ENCODE measurements around the gene PIP4K2B.
A peak's percentile ranks its signal among the peaks of the same experiment; 100 is the strongest.

The PIP4K2B gene

DNA sequence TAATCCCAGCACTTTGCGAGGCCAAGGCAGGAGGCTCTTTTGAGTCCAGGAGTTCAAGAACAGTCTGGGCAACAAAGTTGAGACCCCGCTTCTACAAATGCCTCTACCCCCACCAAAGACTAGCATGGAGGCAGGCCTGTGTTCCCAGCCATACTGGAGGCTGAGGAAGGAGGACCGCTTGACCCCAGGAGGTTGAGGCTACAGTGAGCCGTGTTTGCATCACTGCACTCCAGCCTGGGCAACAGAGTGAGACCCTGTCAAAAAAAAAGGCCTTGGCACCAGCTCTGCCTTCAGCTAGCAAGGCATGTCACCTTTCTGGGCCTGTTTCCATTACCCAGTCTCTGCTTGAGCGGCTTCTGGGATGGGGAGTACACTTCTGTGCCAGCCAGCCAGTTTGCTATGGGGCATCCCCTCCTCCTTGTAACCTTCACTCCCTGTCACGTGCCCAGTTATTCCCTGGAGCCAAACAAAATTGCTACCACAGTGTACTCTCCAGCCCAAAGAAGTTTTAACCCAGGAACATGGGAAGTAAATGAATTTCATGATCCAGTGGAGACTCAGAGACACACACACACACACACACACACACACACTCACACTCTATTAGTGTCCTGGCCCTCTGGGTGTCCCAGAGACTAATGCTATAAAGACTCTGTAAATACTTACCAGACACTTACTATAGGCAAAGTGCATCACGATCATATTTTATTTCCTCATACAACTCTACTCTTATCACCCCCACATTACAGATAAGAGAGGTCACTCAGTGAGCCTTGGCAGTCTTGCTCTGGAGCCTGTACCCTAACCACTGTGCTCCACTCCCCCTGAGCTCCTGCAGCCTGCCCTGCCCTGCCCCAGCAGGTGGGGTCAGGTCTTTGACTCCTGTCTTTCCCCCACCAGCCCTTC, 66.7 kb downstream of the PIP4K2B start:
- no peak overlapping the region for H3K18ac ChIP-seq (ENCODE audit: low read length)
- no peak overlapping the region for H3K4me2 ChIP-seq (ENCODE audit: low read length)
- H3K79me1 ChIP-seq (ENCODE audit: low read length) = peaks cover 8% of the 10 kb centered on the region
- no peak overlapping the region for H2BK12ac ChIP-seq (ENCODE audit: low read length)
- peaks cover 38 to 40% of the 10 kb centered on the region in 2 experiments for H3K36me3 ChIP-seq (ENCODE audit: control insufficient read depth in 1 of 2, insufficient read depth in 2 of 2, low read length in 2 of 2)
- no peak overlapping the region for H3K27ac ChIP-seq (ENCODE audit: low read depth, low read length)
- H2BK120ac ChIP-seq (ENCODE audit: insufficient read depth, low read length, poor library complexity) = no peak overlapping the region
- no peaks in the 10 kb centered on the region for H3K27me3 ChIP-seq (ENCODE audit: insufficient read depth, low read length)
- no peak overlapping the region for H4K91ac ChIP-seq (ENCODE audit: low read depth, low read length)
- H2AK5ac ChIP-seq (ENCODE audit: low read length) = no peak overlapping the region
- H3K9ac ChIP-seq (ENCODE audit: low read length) = no peak overlapping the region
- no peak overlapping the region for H3K4ac ChIP-seq (ENCODE audit: low read depth, low read length)
- no peak overlapping the region for H3K23ac ChIP-seq (ENCODE audit: low read length)
- no peak overlapping the region for H2AFZ ChIP-seq (ENCODE audit: insufficient read depth, low read length, poor library complexity)
- no peak overlapping the region for H3K4me3 ChIP-seq (ENCODE audit: low read depth, low read length)
- peaks cover 0 to 9% of the 10 kb centered on the region in 2 experiments for H3K4me1 ChIP-seq (ENCODE audit: control insufficient read depth in 1 of 2, insufficient read depth in 2 of 2, low read length in 2 of 2)
- no peaks in the 10 kb centered on the region for H3K9me3 ChIP-seq (ENCODE audit: insufficient read depth, low read depth, low read length)
- no peak overlapping the region for H4K12ac ChIP-seq (ENCODE audit: low read depth, low read length)
- no peak overlapping the region for H3K14ac ChIP-seq (ENCODE audit: low read length)
- no CpG with 5 or more reads among the region's 7 CpGs for WGBS (ENCODE audit: extremely low coverage, insufficient coverage, insufficient read length)
- DNase-seq = no peak
- no peak overlapping the region for H4K8ac ChIP-seq (ENCODE audit: low read depth, low read length)
- peaks cover 6% of the 10 kb centered on the region for H3K79me2 ChIP-seq (ENCODE audit: control insufficient read depth, insufficient read depth, low read length, poor library complexity)
- H2BK5ac ChIP-seq (ENCODE audit: low read depth, low read length, poor library complexity) = no peak overlapping the region

GRCh38 chr17:38731526-38732294, 67.6 kb downstream of the PIP4K2B start:
- peaks cover 6% of the 10 kb centered on the region for H3K79me2 ChIP-seq (ENCODE audit: control insufficient read depth, insufficient read depth, low read length, poor library complexity)
- H3K4me1 ChIP-seq (ENCODE audit: control insufficient read depth in 1 of 2, insufficient read depth in 2 of 2, low read length in 2 of 2) = peaks cover 0 to 9% of the 10 kb centered on the region in 2 experiments
- H4K12ac ChIP-seq (ENCODE audit: low read depth, low read length) = no peak overlapping the region
- peaks cover 8% of the 10 kb centered on the region for H3K79me1 ChIP-seq (ENCODE audit: low read length)
- no peak for DNase-seq
- H3K4me3 ChIP-seq (ENCODE audit: low read depth, low read length) = no peak overlapping the region
- H3K23ac ChIP-seq (ENCODE audit: low read length) = no peak overlapping the region
- peaks cover 32 to 34% of the 10 kb centered on the region in 2 experiments for H3K36me3 ChIP-seq (ENCODE audit: control insufficient read depth in 1 of 2, insufficient read depth in 2 of 2, low read length in 2 of 2)
- H4K91ac ChIP-seq (ENCODE audit: low read depth, low read length) = no peak overlapping the region
- H2AFZ ChIP-seq (ENCODE audit: insufficient read depth, low read length, poor library complexity) = no peak overlapping the region
- no peak overlapping the region for H2AK5ac ChIP-seq (ENCODE audit: low read length)
- no peak overlapping the region for H3K18ac ChIP-seq (ENCODE audit: low read length)
- no peak overlapping the region for H3K14ac ChIP-seq (ENCODE audit: low read length)
- no CpG with 5 or more reads among the region's 8 CpGs for WGBS (ENCODE audit: extremely low coverage, insufficient coverage, insufficient read length)
- H3K4me2 ChIP-seq (ENCODE audit: low read length) = no peak overlapping the region
- H2BK12ac ChIP-seq (ENCODE audit: low read length) = no peak overlapping the region
- no peak overlapping the region for H2BK5ac ChIP-seq (ENCODE audit: low read depth, low read length, poor library complexity)
- H4K8ac ChIP-seq (ENCODE audit: low read depth, low read length) = no peak overlapping the region
- H3K9me3 ChIP-seq (ENCODE audit: insufficient read depth, low read depth, low read length) = no peaks in the 10 kb centered on the region
- H3K27ac ChIP-seq (ENCODE audit: low read depth, low read length) = no peak overlapping the region
- no peak overlapping the region for H2BK120ac ChIP-seq (ENCODE audit: insufficient read depth, low read length, poor library complexity)
- no peak overlapping the region for H3K9ac ChIP-seq (ENCODE audit: low read length)
- H3K4ac ChIP-seq (ENCODE audit: low read depth, low read length) = no peak overlapping the region
- no peaks in the 10 kb centered on the region for H3K27me3 ChIP-seq (ENCODE audit: insufficient read depth, low read length)

GRCh38 chr17:38730526-38731379, 68.6 kb downstream of the PIP4K2B start:
- H2BK120ac ChIP-seq (ENCODE audit: insufficient read depth, low read length, poor library complexity) = peak overlapping the region; percentile 21
- H3K27me3 ChIP-seq (ENCODE audit: insufficient read depth, low read length) = no peaks in the 10 kb centered on the region
- H2BK12ac ChIP-seq (ENCODE audit: low read length) = no peak overlapping the region
- peak overlapping the region; percentile 44 for H3K18ac ChIP-seq (ENCODE audit: low read length)
- peaks cover 0 to 9% of the 10 kb centered on the region in 2 experiments for H3K4me1 ChIP-seq (ENCODE audit: control insufficient read depth in 1 of 2, insufficient read depth in 2 of 2, low read length in 2 of 2)
- H3K79me1 ChIP-seq (ENCODE audit: low read length) = peaks cover 8% of the 10 kb centered on the region
- peak overlapping the region; percentile 73 for H3K4me3 ChIP-seq (ENCODE audit: low read depth, low read length)
- H3K14ac ChIP-seq (ENCODE audit: low read length) = peak overlapping the region; percentile 30
- H3K9ac ChIP-seq (ENCODE audit: low read length) = peak overlapping the region; percentile 44
- H3K79me2 ChIP-seq (ENCODE audit: control insufficient read depth, insufficient read depth, low read length, poor library complexity) = peaks cover 6% of the 10 kb centered on the region
- H3K4ac ChIP-seq (ENCODE audit: low read depth, low read length) = peak overlapping the region; percentile 31
- no peak overlapping the region for H3K23ac ChIP-seq (ENCODE audit: low read length)
- H2AFZ ChIP-seq (ENCODE audit: insufficient read depth, low read length, poor library complexity) = peak overlapping the region; percentile 20
- H3K9me3 ChIP-seq (ENCODE audit: insufficient read depth, low read depth, low read length) = no peaks in the 10 kb centered on the region
- H4K12ac ChIP-seq (ENCODE audit: low read depth, low read length) = peak overlapping the region; percentile 62
- peak overlapping the region; percentile 16 for H2BK5ac ChIP-seq (ENCODE audit: low read depth, low read length, poor library complexity)
- peaks cover 24 to 28% of the 10 kb centered on the region in 2 experiments for H3K36me3 ChIP-seq (ENCODE audit: control insufficient read depth in 1 of 2, insufficient read depth in 2 of 2, low read length in 2 of 2)
- no CpG with 5 or more reads among the region's 27 CpGs for WGBS (ENCODE audit: extremely low coverage, insufficient coverage, insufficient read length)
- H4K8ac ChIP-seq (ENCODE audit: low read depth, low read length) = peak overlapping the region; percentile 76
- peak in 1 of 2 donors; percentile 42 for DNase-seq
- H3K4me2 ChIP-seq (ENCODE audit: low read length) = peak overlapping the region; percentile 97
- peak overlapping the region; percentile 63 for H3K27ac ChIP-seq (ENCODE audit: low read depth, low read length)
- H4K91ac ChIP-seq (ENCODE audit: low read depth, low read length) = peak overlapping the region; percentile 76
- peak overlapping the region; percentile 4 for H2AK5ac ChIP-seq (ENCODE audit: low read length)
